Ishikawa (cell line): ENCODE data around the gene EPB41L2.

Source experiments
- CEBPB ChIP-seq: IDR thresholded peaks from 2 replicates; pipeline ENCODE4 v1.6.1; 2012
- EGR1 ChIP-seq: IDR thresholded peaks from 2 replicates; pipeline ENCODE4 v1.6.1; 2012
- EP300 ChIP-seq: IDR thresholded peaks from 2 replicates; pipeline ENCODE4 v1.6.1; 2012; ENCODE audit warnings: borderline replicate concordance
- FOXM1 ChIP-seq: IDR thresholded peaks from 2 replicates; pipeline ENCODE4 v1.6.1; 2012; ENCODE audit warnings: low read depth, borderline replicate concordance
- RAD21 ChIP-seq: IDR thresholded peaks from 2 replicates; pipeline ENCODE4 v1.6.1; 2012; ENCODE audit warnings: low read depth
- TAF1 ChIP-seq: IDR thresholded peaks from 2 replicates; pipeline ENCODE4 v1.6.1; 2012; ENCODE audit warnings: low read depth, mild to moderate bottlenecking
- TEAD4 ChIP-seq: IDR thresholded peaks from 2 replicates; pipeline ENCODE4 v1.6.1; 2012
- ZBTB7A ChIP-seq: IDR thresholded peaks from 2 replicates; pipeline ENCODE4 v1.6.1; 2012; ENCODE audit warnings: low read depth
- TF ChIP-seq, protein P1 (sequence below): IDR thresholded peaks from 2 replicates; pipeline ENCODE4 v1.6.1; 2012; ENCODE audit warnings: low read depth, mild to moderate bottlenecking
- TF ChIP-seq, protein P2 (sequence below): IDR thresholded peaks from 2 replicates; pipeline ENCODE4 v1.6.1; 2012
- TF ChIP-seq, protein P3 (sequence below): IDR thresholded peaks from 2 replicates; pipeline ENCODE4 v1.6.1; 2012

DNA sequence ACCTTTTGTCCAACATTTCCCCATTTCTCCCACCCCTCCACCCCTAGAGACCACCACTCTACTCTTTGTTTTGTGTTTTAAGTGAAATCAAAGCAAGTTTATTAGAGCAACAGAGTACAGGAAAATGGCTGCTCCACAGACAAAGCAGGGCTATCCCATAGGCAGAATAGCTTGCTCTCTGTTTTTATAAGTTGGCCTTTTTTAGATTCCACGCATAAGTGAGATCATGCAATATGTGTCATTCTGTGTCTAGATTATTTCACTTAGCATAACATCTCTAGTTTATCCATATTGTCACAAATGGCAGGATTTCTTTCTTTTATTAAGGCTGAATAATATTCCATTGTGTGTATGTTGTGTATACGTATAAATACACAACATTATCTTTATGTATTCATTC, 266.0 kb downstream of the EPB41L2 start:
- TF ChIP-seq CEBPB (no peak), TEAD4 (no peak), EGR1 (no peak), ZBTB7A (no peak), TAF1 (no peak), FOXM1 (no peak), EP300 (no peak), RAD21 (no peak)
- TF ChIP-seq, protein P1, sequence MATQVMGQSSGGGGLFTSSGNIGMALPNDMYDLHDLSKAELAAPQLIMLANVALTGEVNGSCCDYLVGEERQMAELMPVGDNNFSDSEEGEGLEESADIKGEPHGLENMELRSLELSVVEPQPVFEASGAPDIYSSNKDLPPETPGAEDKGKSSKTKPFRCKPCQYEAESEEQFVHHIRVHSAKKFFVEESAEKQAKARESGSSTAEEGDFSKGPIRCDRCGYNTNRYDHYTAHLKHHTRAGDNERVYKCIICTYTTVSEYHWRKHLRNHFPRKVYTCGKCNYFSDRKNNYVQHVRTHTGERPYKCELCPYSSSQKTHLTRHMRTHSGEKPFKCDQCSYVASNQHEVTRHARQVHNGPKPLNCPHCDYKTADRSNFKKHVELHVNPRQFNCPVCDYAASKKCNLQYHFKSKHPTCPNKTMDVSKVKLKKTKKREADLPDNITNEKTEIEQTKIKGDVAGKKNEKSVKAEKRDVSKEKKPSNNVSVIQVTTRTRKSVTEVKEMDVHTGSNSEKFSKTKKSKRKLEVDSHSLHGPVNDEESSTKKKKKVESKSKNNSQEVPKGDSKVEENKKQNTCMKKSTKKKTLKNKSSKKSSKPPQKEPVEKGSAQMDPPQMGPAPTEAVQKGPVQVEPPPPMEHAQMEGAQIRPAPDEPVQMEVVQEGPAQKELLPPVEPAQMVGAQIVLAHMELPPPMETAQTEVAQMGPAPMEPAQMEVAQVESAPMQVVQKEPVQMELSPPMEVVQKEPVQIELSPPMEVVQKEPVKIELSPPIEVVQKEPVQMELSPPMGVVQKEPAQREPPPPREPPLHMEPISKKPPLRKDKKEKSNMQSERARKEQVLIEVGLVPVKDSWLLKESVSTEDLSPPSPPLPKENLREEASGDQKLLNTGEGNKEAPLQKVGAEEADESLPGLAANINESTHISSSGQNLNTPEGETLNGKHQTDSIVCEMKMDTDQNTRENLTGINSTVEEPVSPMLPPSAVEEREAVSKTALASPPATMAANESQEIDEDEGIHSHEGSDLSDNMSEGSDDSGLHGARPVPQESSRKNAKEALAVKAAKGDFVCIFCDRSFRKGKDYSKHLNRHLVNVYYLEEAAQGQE, result no peak
- TF ChIP-seq, protein P2, sequence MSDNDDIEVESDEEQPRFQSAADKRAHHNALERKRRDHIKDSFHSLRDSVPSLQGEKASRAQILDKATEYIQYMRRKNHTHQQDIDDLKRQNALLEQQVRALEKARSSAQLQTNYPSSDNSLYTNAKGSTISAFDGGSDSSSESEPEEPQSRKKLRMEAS, result no peak
- TF ChIP-seq, protein P3, sequence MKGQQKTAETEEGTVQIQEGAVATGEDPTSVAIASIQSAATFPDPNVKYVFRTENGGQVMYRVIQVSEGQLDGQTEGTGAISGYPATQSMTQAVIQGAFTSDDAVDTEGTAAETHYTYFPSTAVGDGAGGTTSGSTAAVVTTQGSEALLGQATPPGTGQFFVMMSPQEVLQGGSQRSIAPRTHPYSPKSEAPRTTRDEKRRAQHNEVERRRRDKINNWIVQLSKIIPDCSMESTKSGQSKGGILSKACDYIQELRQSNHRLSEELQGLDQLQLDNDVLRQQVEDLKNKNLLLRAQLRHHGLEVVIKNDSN, result no peak
